ENCODE data around the gene NPAS2. TPM values are rescaled to one million over a fixed set of nuclear protein-coding genes. Genes with fewer than 3 reads are reported as not detected.

NPAS2 gene
- polyA plus RNA-seq, 2 donors, result 62.7 to 70.0 TPM

GRCh38 chr2:100964681-100965169 lies 144.8 kb downstream of the NPAS2 start:
- H3K4me1 ChIP-seq (ENCODE audit: control insufficient read depth in 2 of 2, insufficient read depth in 2 of 2, low read length in 1 of 2), result no peaks in the 10 kb centered on the region
- H3K4me3 ChIP-seq (ENCODE audit: low read depth in 1 of 2, low read length in 2 of 2), result no peak overlapping the region
- peaks cover 0 to 9% of the 10 kb centered on the region in 2 donors for H3K36me3 ChIP-seq (ENCODE audit: control insufficient read depth in 2 of 2, insufficient read depth in 2 of 2, low read length in 1 of 2)
- H3K9me3 ChIP-seq (ENCODE audit: control insufficient read depth in 2 of 2, insufficient read depth in 1 of 2, low read depth in 1 of 2, low read length in 1 of 2), result no peaks in the 10 kb centered on the region
- H3K27me3 ChIP-seq (ENCODE audit: control insufficient read depth in 1 of 2, insufficient read depth in 2 of 2, low read length in 2 of 2), result no peaks in the 10 kb centered on the region
- 74 to 75% methylated on average over 11 of the region's 11 CpGs for WGBS, 2 donors
- H3K27ac ChIP-seq (ENCODE audit: low read depth in 2 of 2, low read length in 1 of 2), result no peak overlapping the region

GRCh38 chr2:100965596-100965995 lies 145.7 kb downstream of the NPAS2 start:
- WGBS, 2 donors, result 94 to 95% methylated on average over 5 of the region's 5 CpGs
- H3K27ac ChIP-seq (ENCODE audit: low read depth in 2 of 2, low read length in 1 of 2), result no peak overlapping the region
- no peak overlapping the region for H3K4me3 ChIP-seq (ENCODE audit: low read depth in 1 of 2, low read length in 2 of 2)
- peaks cover 0 to 13% of the 10 kb centered on the region in 2 donors for H3K36me3 ChIP-seq (ENCODE audit: control insufficient read depth in 2 of 2, insufficient read depth in 2 of 2, low read length in 1 of 2)
- no peaks in the 10 kb centered on the region for H3K27me3 ChIP-seq (ENCODE audit: control insufficient read depth in 1 of 2, insufficient read depth in 2 of 2, low read length in 2 of 2)
- H3K9me3 ChIP-seq (ENCODE audit: control insufficient read depth in 2 of 2, insufficient read depth in 1 of 2, low read depth in 1 of 2, low read length in 1 of 2), result no peaks in the 10 kb centered on the region
- H3K4me1 ChIP-seq (ENCODE audit: control insufficient read depth in 2 of 2, insufficient read depth in 2 of 2, low read length in 1 of 2), result no peaks in the 10 kb centered on the region

- no peaks in the 10 kb centered on the region for H3K27me3 ChIP-seq (ENCODE audit: control insufficient read depth in 1 of 2, insufficient read depth in 2 of 2, low read length in 2 of 2)
- H3K27ac ChIP-seq (ENCODE audit: low read depth in 2 of 2, low read length in 1 of 2), result no peak overlapping the region
- H3K36me3 ChIP-seq (ENCODE audit: control insufficient read depth in 2 of 2, insufficient read depth in 2 of 2, low read length in 1 of 2), result peaks cover 0 to 26% of the 10 kb centered on the region in 2 donors
- H3K4me3 ChIP-seq (ENCODE audit: low read depth in 1 of 2, low read length in 2 of 2), result no peak overlapping the region
- H3K4me1 ChIP-seq (ENCODE audit: control insufficient read depth in 2 of 2, insufficient read depth in 2 of 2, low read length in 1 of 2), result no peaks in the 10 kb centered on the region
- H3K9me3 ChIP-seq (ENCODE audit: control insufficient read depth in 2 of 2, insufficient read depth in 1 of 2, low read depth in 1 of 2, low read length in 1 of 2), result no peaks in the 10 kb centered on the region
- 90 to 92% methylated on average over 8 of the region's 8 CpGs for WGBS, 2 donors
Measured at GRCh38 chr2:100967716-100968115, 147.8 kb downstream of the NPAS2 start.

GRCh38 chr2:100968146-100969145 lies 148.5 kb downstream of the NPAS2 start:
- Histone ChIP-seq H3K4me1 (ENCODE audit: control insufficient read depth in 2 of 2, insufficient read depth in 2 of 2, low read length in 1 of 2) (no peaks in the 10 kb centered on the region), H3K36me3 (ENCODE audit: control insufficient read depth in 2 of 2, insufficient read depth in 2 of 2, low read length in 1 of 2) (peaks cover 0 to 29% of the 10 kb centered on the region in 2 donors), H3K9me3 (ENCODE audit: control insufficient read depth in 2 of 2, insufficient read depth in 1 of 2, low read depth in 1 of 2, low read length in 1 of 2) (no peaks in the 10 kb centered on the region), H3K27ac (ENCODE audit: low read depth in 2 of 2, low read length in 1 of 2) (no peak overlapping the region), H3K27me3 (ENCODE audit: control insufficient read depth in 1 of 2, insufficient read depth in 2 of 2, low read length in 2 of 2) (no peaks in the 10 kb centered on the region), H3K4me3 (ENCODE audit: low read depth in 1 of 2, low read length in 2 of 2) (no peak overlapping the region)
- whole genome bisulfite sequencing, 2 donors, result 92 to 93% methylated on average over 28 of the region's 28 CpGs

GRCh38 chr2:100969998-100970397 lies 150.1 kb downstream of the NPAS2 start:
- H3K9me3 ChIP-seq (ENCODE audit: control insufficient read depth in 2 of 2, insufficient read depth in 1 of 2, low read depth in 1 of 2, low read length in 1 of 2), result no peaks in the 10 kb centered on the region
- WGBS, 2 donors, result 88 to 90% methylated on average over 7 of the region's 7 CpGs
- H3K4me1 ChIP-seq (ENCODE audit: control insufficient read depth in 2 of 2, insufficient read depth in 2 of 2, low read length in 1 of 2), result no peaks in the 10 kb centered on the region
- H3K27me3 ChIP-seq (ENCODE audit: control insufficient read depth in 1 of 2, insufficient read depth in 2 of 2, low read length in 2 of 2), result no peaks in the 10 kb centered on the region
- no peak overlapping the region for H3K27ac ChIP-seq (ENCODE audit: low read depth in 2 of 2, low read length in 1 of 2)
- H3K4me3 ChIP-seq (ENCODE audit: low read depth in 1 of 2, low read length in 2 of 2), result no peak overlapping the region
- peaks cover 0 to 38% of the 10 kb centered on the region in 2 donors for H3K36me3 ChIP-seq (ENCODE audit: control insufficient read depth in 2 of 2, insufficient read depth in 2 of 2, low read length in 1 of 2)

GRCh38 chr2:100971221-100971620 lies 151.3 kb downstream of the NPAS2 start:
- H3K4me3 ChIP-seq (ENCODE audit: low read depth in 1 of 2, low read length in 2 of 2), result no peak overlapping the region
- H3K9me3 ChIP-seq (ENCODE audit: control insufficient read depth in 2 of 2, insufficient read depth in 1 of 2, low read depth in 1 of 2, low read length in 1 of 2), result no peaks in the 10 kb centered on the region
- H3K27me3 ChIP-seq (ENCODE audit: control insufficient read depth in 1 of 2, insufficient read depth in 2 of 2, low read length in 2 of 2), result no peaks in the 10 kb centered on the region
- WGBS, 2 donors, result 91 to 95% methylated on average over 9 of the region's 9 CpGs
- H3K36me3 ChIP-seq (ENCODE audit: control insufficient read depth in 2 of 2, insufficient read depth in 2 of 2, low read length in 1 of 2), result peaks cover 0 to 42% of the 10 kb centered on the region in 2 donors
- H3K27ac ChIP-seq (ENCODE audit: low read depth in 2 of 2, low read length in 1 of 2), result no peak overlapping the region
- H3K4me1 ChIP-seq (ENCODE audit: control insufficient read depth in 2 of 2, insufficient read depth in 2 of 2, low read length in 1 of 2), result no peaks in the 10 kb centered on the region

GRCh38 chr2:100972452-100972851 lies 152.5 kb downstream of the NPAS2 start:
- H3K36me3 ChIP-seq (ENCODE audit: control insufficient read depth in 2 of 2, insufficient read depth in 2 of 2, low read length in 1 of 2), result peaks cover 0 to 51% of the 10 kb centered on the region in 2 donors

GRCh38 chr2:100974712-100975520 lies 155.0 kb downstream of the NPAS2 start:
- no peaks in the 10 kb centered on the region for H3K27me3 ChIP-seq (ENCODE audit: control insufficient read depth in 1 of 2, insufficient read depth in 2 of 2, low read length in 2 of 2)
- H3K9me3 ChIP-seq (ENCODE audit: control insufficient read depth in 2 of 2, insufficient read depth in 1 of 2, low read depth in 1 of 2, low read length in 1 of 2), result no peaks in the 10 kb centered on the region
- H3K27ac ChIP-seq (ENCODE audit: low read depth in 2 of 2, low read length in 1 of 2), result no peak overlapping the region
- peaks cover 0 to 47% of the 10 kb centered on the region in 2 donors for H3K36me3 ChIP-seq (ENCODE audit: control insufficient read depth in 2 of 2, insufficient read depth in 2 of 2, low read length in 1 of 2)
- H3K4me1 ChIP-seq (ENCODE audit: control insufficient read depth in 2 of 2, insufficient read depth in 2 of 2, low read length in 1 of 2), result no peaks in the 10 kb centered on the region
- 93 to 94% methylated on average over 22 of the region's 22 CpGs for WGBS, 2 donors
- H3K4me3 ChIP-seq (ENCODE audit: low read depth in 1 of 2, low read length in 2 of 2), result no peak overlapping the region

More at GRCh38 chr2:100972452-100972851, 152.5 kb downstream of the NPAS2 start:
- Histone ChIP-seq H3K4me3 (ENCODE audit: low read depth in 1 of 2, low read length in 2 of 2) (no peak overlapping the region), H3K27me3 (ENCODE audit: control insufficient read depth in 1 of 2, insufficient read depth in 2 of 2, low read length in 2 of 2) (no peaks in the 10 kb centered on the region), H3K9me3 (ENCODE audit: control insufficient read depth in 2 of 2, insufficient read depth in 1 of 2, low read depth in 1 of 2, low read length in 1 of 2) (no peaks in the 10 kb centered on the region), H3K27ac (ENCODE audit: low read depth in 2 of 2, low read length in 1 of 2) (no peak overlapping the region), H3K4me1 (ENCODE audit: control insufficient read depth in 2 of 2, insufficient read depth in 2 of 2, low read length in 1 of 2) (no peaks in the 10 kb centered on the region)
- WGBS, 2 donors, result 86 to 90% methylated on average over 7 of the region's 7 CpGs

GRCh38 chr2:100975521-100975785 lies 155.5 kb downstream of the NPAS2 start:
- no peaks in the 10 kb centered on the region for H3K9me3 ChIP-seq (ENCODE audit: control insufficient read depth in 2 of 2, insufficient read depth in 1 of 2, low read depth in 1 of 2, low read length in 1 of 2)
- H3K36me3 ChIP-seq (ENCODE audit: control insufficient read depth in 2 of 2, insufficient read depth in 2 of 2, low read length in 1 of 2), result peaks cover 0 to 45% of the 10 kb centered on the region in 2 donors
- H3K4me1 ChIP-seq (ENCODE audit: control insufficient read depth in 2 of 2, insufficient read depth in 2 of 2, low read length in 1 of 2), result no peaks in the 10 kb centered on the region
- H3K27me3 ChIP-seq (ENCODE audit: control insufficient read depth in 1 of 2, insufficient read depth in 2 of 2, low read length in 2 of 2), result no peaks in the 10 kb centered on the region
- 94 to 97% methylated on average over 7 of the region's 7 CpGs for WGBS, 2 donors
- no peak overlapping the region for H3K27ac ChIP-seq (ENCODE audit: low read depth in 2 of 2, low read length in 1 of 2)
- H3K4me3 ChIP-seq (ENCODE audit: low read depth in 1 of 2, low read length in 2 of 2), result no peak overlapping the region
